IPS-18a (cell line): ENCODE results near the gene NUDT16L1.

Experiments used
- H3K27ac ChIP-seq: one replicate; pipeline ENCODE4 v1.5.1; 2013; ENCODE audit warnings: low read length
- H3K27me3 ChIP-seq: one replicate; pipeline ENCODE4 v1.6.1; 2013; ENCODE audit warnings: mild to moderate bottlenecking, low read length; ENCODE audit not compliant: control insufficient read depth, insufficient read depth
- H3K36me3 ChIP-seq: one replicate; pipeline ENCODE4 v1.6.1; 2013; ENCODE audit warnings: low read depth, low read length; ENCODE audit not compliant: control insufficient read depth
- H3K4me1 ChIP-seq: one replicate; pipeline ENCODE4 v1.6.1; 2013; ENCODE audit warnings: low read depth, low read length; ENCODE audit not compliant: control insufficient read depth
- H3K4me3 ChIP-seq: one replicate; pipeline ENCODE4 v1.5.1; 2013; ENCODE audit warnings: low read length
- H3K9ac ChIP-seq: one replicate; pipeline ENCODE4 v1.6.1; 2013; ENCODE audit warnings: mild to moderate bottlenecking, low read length, moderate library complexity
- H3K9me3 ChIP-seq: one replicate; pipeline ENCODE4 v1.6.1; 2013; ENCODE audit warnings: low read depth, low read length; ENCODE audit not compliant: control insufficient read depth

Gene NUDT16L1

DNA sequence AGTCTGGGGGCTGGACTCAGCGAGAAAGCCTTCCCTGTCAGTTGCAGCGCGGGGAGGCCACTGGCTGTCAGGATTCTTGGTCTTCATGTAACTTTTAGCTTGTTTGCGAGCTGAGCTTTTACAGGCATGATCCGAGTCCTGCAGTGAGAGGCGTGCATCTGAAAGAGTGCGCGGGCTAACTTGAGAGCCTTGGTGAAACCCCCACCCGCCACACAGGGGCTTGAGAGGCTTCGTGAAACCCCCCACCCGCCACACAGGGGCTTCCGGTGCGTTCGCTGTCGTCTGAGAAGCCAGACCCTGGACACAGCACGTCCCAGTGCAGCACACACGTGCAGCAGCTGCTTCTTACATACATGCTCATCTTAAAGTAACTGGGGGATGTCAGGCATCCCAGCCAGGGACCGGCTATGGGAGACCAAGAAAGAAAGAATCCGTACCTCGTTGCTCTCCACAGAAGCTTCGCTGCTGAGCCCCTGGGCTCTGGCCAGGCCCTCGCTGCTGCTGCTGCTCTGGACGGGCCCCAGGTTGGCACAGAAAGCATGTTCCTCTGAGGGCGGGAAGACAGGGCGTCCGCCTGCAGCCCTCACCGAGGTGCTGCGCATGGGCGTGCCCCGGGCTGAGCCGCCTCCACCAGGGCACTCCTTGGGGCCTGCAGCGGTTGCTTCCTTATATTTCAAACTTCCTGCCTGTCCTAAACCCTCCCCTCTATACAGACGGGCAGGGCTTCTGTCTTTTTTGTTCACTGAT is 7.8 kb downstream of the NUDT16L1 start:
- Histone ChIP-seq H3K27me3 (no peaks in the 10 kb centered on the region), H3K36me3 (peaks cover 57% of the 10 kb centered on the region), H3K9me3 (no peaks in the 10 kb centered on the region), H3K4me3 (no peak overlapping the region), H3K4me1 (no peaks in the 10 kb centered on the region), H3K27ac (no peak overlapping the region), H3K9ac (no peak overlapping the region)

- Histone ChIP-seq H3K4me3 (no peak overlapping the region), H3K36me3 (peaks cover 52% of the 10 kb centered on the region), H3K27me3 (no peaks in the 10 kb centered on the region), H3K27ac (no peak overlapping the region), H3K4me1 (no peaks in the 10 kb centered on the region), H3K9me3 (no peaks in the 10 kb centered on the region), H3K9ac (no peak overlapping the region)
Measured at GRCh38 chr16:4701791-4702465, 8.6 kb downstream of the NUDT16L1 start.

GRCh38 chr16:4702466-4702808 is 9.1 kb downstream of the NUDT16L1 start:
- Histone ChIP-seq H3K9ac (no peak overlapping the region), H3K36me3 (peaks cover 51% of the 10 kb centered on the region), H3K4me3 (no peak overlapping the region), H3K9me3 (no peaks in the 10 kb centered on the region), H3K27ac (no peak overlapping the region), H3K4me1 (no peaks in the 10 kb centered on the region), H3K27me3 (no peaks in the 10 kb centered on the region)

DNA sequence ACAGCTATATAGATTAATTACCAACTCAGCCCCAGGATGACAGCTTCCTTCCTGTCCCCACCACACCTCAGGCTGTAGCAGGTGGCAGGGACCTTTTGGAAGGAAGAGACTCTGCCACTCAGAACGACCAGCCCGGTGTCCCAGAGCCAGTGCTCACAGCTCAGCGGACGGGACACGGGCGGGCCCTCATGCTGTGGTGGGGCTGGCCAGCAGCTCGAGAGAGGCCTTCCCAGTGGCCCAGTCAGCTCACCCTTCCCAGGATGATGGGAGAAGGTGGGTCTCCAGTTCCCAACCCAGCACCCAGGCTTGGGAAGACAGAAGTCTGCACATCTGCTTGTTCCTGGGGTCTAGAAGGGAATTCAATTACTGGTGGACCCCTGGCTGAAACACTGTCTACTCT is 10.5 kb downstream of the NUDT16L1 start:
- Histone ChIP-seq H3K9ac (no peak overlapping the region), H3K4me3 (no peak overlapping the region), H3K4me1 (no peaks in the 10 kb centered on the region), H3K27ac (no peak overlapping the region), H3K27me3 (no peaks in the 10 kb centered on the region), H3K36me3 (peaks cover 41% of the 10 kb centered on the region), H3K9me3 (no peaks in the 10 kb centered on the region)

- H3K36me3 ChIP-seq = peaks cover 35% of the 10 kb centered on the region
- H3K4me3 ChIP-seq = no peak overlapping the region
- H3K27ac ChIP-seq = no peak overlapping the region
- no peaks in the 10 kb centered on the region for H3K27me3 ChIP-seq
- no peaks in the 10 kb centered on the region for H3K9me3 ChIP-seq
- no peaks in the 10 kb centered on the region for H3K4me1 ChIP-seq
- H3K9ac ChIP-seq = no peak overlapping the region
Measured at GRCh38 chr16:4704491-4704890, 11.1 kb downstream of the NUDT16L1 start.

GRCh38 chr16:4704913-4705312 is 11.6 kb downstream of the NUDT16L1 start:
- Histone ChIP-seq H3K9me3 (no peaks in the 10 kb centered on the region), H3K36me3 (peaks cover 34% of the 10 kb centered on the region)

GRCh38 chr16:4706871-4707270 is 13.5 kb downstream of the NUDT16L1 start:
- H3K9ac ChIP-seq = no peak overlapping the region
- peaks cover 34% of the 10 kb centered on the region for H3K36me3 ChIP-seq
- H3K9me3 ChIP-seq = no peaks in the 10 kb centered on the region
- H3K27ac ChIP-seq = no peak overlapping the region
- no peak overlapping the region for H3K4me3 ChIP-seq
- no peaks in the 10 kb centered on the region for H3K4me1 ChIP-seq
- H3K27me3 ChIP-seq = no peaks in the 10 kb centered on the region

More at GRCh38 chr16:4704913-4705312, 11.6 kb downstream of the NUDT16L1 start:
- H3K27me3 ChIP-seq = no peaks in the 10 kb centered on the region
- no peak overlapping the region for H3K4me3 ChIP-seq
- no peak overlapping the region for H3K27ac ChIP-seq
- H3K4me1 ChIP-seq = no peaks in the 10 kb centered on the region
- H3K9ac ChIP-seq = no peak overlapping the region

- no peak overlapping the region for H3K27ac ChIP-seq
- H3K9ac ChIP-seq = no peak overlapping the region
- H3K9me3 ChIP-seq = no peaks in the 10 kb centered on the region
- H3K27me3 ChIP-seq = no peaks in the 10 kb centered on the region
- no peak overlapping the region for H3K4me3 ChIP-seq
- peaks cover 6% of the 10 kb centered on the region for H3K4me1 ChIP-seq
- H3K36me3 ChIP-seq = peaks cover 25% of the 10 kb centered on the region
Measured at GRCh38 chr16:4709481-4709880, 16.1 kb downstream of the NUDT16L1 start.

GRCh38 chr16:4713663-4714501 is 20.5 kb downstream of the NUDT16L1 start:
- no peak overlapping the region for H3K4me3 ChIP-seq
- peaks cover 13% of the 10 kb centered on the region for H3K4me1 ChIP-seq
- H3K9ac ChIP-seq = no peak overlapping the region
- H3K27ac ChIP-seq = no peak overlapping the region
- no peaks in the 10 kb centered on the region for H3K9me3 ChIP-seq
- peaks cover 13% of the 10 kb centered on the region for H3K36me3 ChIP-seq
- H3K27me3 ChIP-seq = no peaks in the 10 kb centered on the region

DNA sequence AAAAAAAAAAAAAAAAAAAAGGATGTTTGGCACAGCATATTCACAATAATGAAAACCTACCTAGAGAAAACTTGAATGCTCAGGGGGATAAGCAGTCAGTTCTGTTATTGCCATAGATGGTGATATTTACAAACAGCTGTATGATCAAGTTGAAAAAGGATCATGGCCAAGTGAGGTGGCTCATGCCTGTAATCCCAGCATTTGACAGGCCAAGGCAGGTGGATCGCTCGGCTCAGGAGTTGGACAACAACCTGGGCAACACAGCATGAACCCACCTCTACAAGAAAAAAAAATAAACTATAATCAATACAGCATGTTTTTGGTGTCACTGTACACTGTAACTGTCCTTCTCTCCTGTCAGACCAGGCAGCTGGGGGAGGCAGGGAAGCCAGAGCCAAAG is 21.6 kb downstream of the NUDT16L1 start:
- no peak overlapping the region for H3K27ac ChIP-seq
- H3K4me3 ChIP-seq = no peak overlapping the region
- peaks cover 17% of the 10 kb centered on the region for H3K4me1 ChIP-seq
- H3K9me3 ChIP-seq = no peaks in the 10 kb centered on the region
- peaks cover 9% of the 10 kb centered on the region for H3K36me3 ChIP-seq
- no peak overlapping the region for H3K9ac ChIP-seq
- no peaks in the 10 kb centered on the region for H3K27me3 ChIP-seq

GRCh38 chr16:4718466-4718865 is 25.1 kb downstream of the NUDT16L1 start:
- Histone ChIP-seq H3K4me3 (no peak overlapping the region), H3K36me3 (peaks cover 1% of the 10 kb centered on the region), H3K9me3 (no peaks in the 10 kb centered on the region), H3K27me3 (no peaks in the 10 kb centered on the region), H3K27ac (no peak overlapping the region), H3K9ac (no peak overlapping the region), H3K4me1 (peaks cover 17% of the 10 kb centered on the region)
